ENCODE results near the gene AKT1. TPM values are rescaled to one million over a fixed set of nuclear protein-coding genes. Genes with fewer than 3 reads are reported as not detected.
A peak's percentile ranks its signal among the peaks of the same experiment; 100 is the strongest.

AKT1 gene
- total and polyA plus RNA-seq, 2 of the 4 experiments (the other 2 are of a cell fraction) = 193 to 221 TPM

GRCh38 chr14:104806625-104807465 lies 11.3 kb upstream of the AKT1 start:
- no CpG with 5 or more reads among the region's 10 CpGs for WGBS, 2 experiments (ENCODE audit: extremely low coverage in 2 of 2, insufficient read length in 1 of 2)
- no peak for TF ChIP-seq RFX5 (IDR thresholded peaks at IDR 0.05; ENCODE audit: low read depth, low read length)
- Histone ChIP-seq H3K18ac (ENCODE audit: low read depth, low read length) (no peak overlapping the region), H4K5ac (ENCODE audit: low read depth, low read length) (no peak overlapping the region), H2AK5ac (ENCODE audit: low read depth, low read length) (no peak overlapping the region), H3K4ac (ENCODE audit: low read depth, low read length) (no peak overlapping the region), H4K8ac (ENCODE audit: low read depth in 2 of 2, low read length in 2 of 2) (no peak overlapping the region), H3K23ac (ENCODE audit: low read depth, low read length) (no peak overlapping the region), H3K4me1 (ENCODE audit: control insufficient read depth, insufficient read depth, low read length) (peaks cover 9% of the 10 kb centered on the region; the same call in 1 of the 2 replicates), H3K9me3 (ENCODE audit: control insufficient read depth, insufficient read depth, low read length) (no peaks in the 10 kb centered on the region), H2BK5ac (ENCODE audit: low read depth, low read length, poor library complexity, severe bottlenecking) (peak overlapping the region; percentile 42), H3K56ac (ENCODE audit: extremely low read depth, insufficient read depth, low read length) (no peak overlapping the region), H2AFZ (replicated peaks; ENCODE audit: low read length, poor library complexity) (no peak overlapping the region), H3K27me3 (ENCODE audit: control insufficient read depth, insufficient read depth, low read length) (no peaks in the 10 kb centered on the region), H3K4me2 (ENCODE audit: low read depth, low read length) (no peak overlapping the region), H2BK20ac (ENCODE audit: low read depth, low read length) (no peak overlapping the region), H2BK15ac (ENCODE audit: low read depth, low read length) (no peak overlapping the region), H4K20me1 (ENCODE audit: insufficient read depth, low read length) (peaks cover 4% of the 10 kb centered on the region; the same call in 1 of the 2 replicates), H2AK9ac (replicated peaks; ENCODE audit: low read depth, low read length, poor library complexity) (no peak overlapping the region), H3K9ac (ENCODE audit: low read depth, low read length) (no peak overlapping the region), H3K14ac (replicated peaks; ENCODE audit: low read depth, low read length) (no peak overlapping the region), H3K36me3 (ENCODE audit: control insufficient read depth, insufficient read depth, low read length) (no peaks in the 10 kb centered on the region; the same call in 1 of the 2 replicates), H2BK120ac (ENCODE audit: low read depth, low read length) (no peak overlapping the region), H3K27ac (ENCODE audit: insufficient read depth, low read length) (no peak overlapping the region), H3K4me3 (ENCODE audit: insufficient read depth, low read depth, low read length) (no peak overlapping the region), H4K91ac (ENCODE audit: insufficient read depth, low read depth, low read length) (no peak overlapping the region), H3K79me1 (ENCODE audit: low read depth in 1 of 2, low read length in 2 of 2) (peaks cover 0 to 14% of the 10 kb centered on the region in 2 experiments; a peak in 1 of 4 replicates), H3K9me1 (ENCODE audit: insufficient read depth, low read length) (peaks cover 16% of the 10 kb centered on the region)
- no peak for ATAC-seq (ENCODE audit: low read depth)
- DNase-seq = no peak
- dilution Hi-C loops (cut with HindIII; ENCODE audit: low sequenced_read_pairs, unreplicated experiment) (no loop called here), intact Hi-C loops (cut with micrococcal nuclease) (no loop called here), in situ Hi-C loops (cut with MboI; ENCODE audit: low sequenced_read_pairs) (no loop called here)
- CTCF ChIA-PET = no interaction called here
- BruUV-seq (replicated peaks) = no TSS peak
- POLR2A ChIA-PET (ENCODE audit: unreplicated experiment) = no interaction called here
